K562 (cell line): ENCODE measurements around the gene SPAG17.

Experiments used
- CHD7 ChIP-seq: fragments of 200-600 bp; sonication (generic); IDR thresholded peaks from one replicate; pipeline ENCODE4 v1.6.1; 2012; ENCODE audit warnings: mild to moderate bottlenecking, low read depth, low read length, inconsistent platforms
- IFI16 ChIP-seq: fragments of 250-450 bp; sonication (Bioruptor Pico); IDR thresholded peaks from 2 replicates; pipeline ENCODE4 v2.1.2; 2022; ENCODE audit warnings: mild to moderate bottlenecking, inconsistent platforms
- MAX ChIP-seq: sonication (generic); formaldehyde crosslinking; IDR thresholded peaks from 2 replicates; pipeline ENCODE4 v1.9.0; 2022; ENCODE audit warnings: mild to moderate bottlenecking, missing genetic modification reagents
- REST ChIP-seq, 2 experiments: fragments of 450-650 bp; formaldehyde crosslinking in 1 of 2; IDR thresholded peaks; 2 replicates each; pipeline versions ENCODE4 v1.4.0 to v1.6.1; 2014 to 2020; ENCODE audit warnings: mild to moderate bottlenecking in 2 of 2, borderline replicate concordance in 1 of 2, low read depth in 1 of 2
- SMAD3 ChIP-seq: fragments of 450-650 bp; formaldehyde crosslinking; conservative IDR thresholded peaks from 2 replicates; pipeline ENCODE4 v1.4.0; 2020; ENCODE audit warnings: mild to moderate bottlenecking
- U2AF2 ChIP-seq: fragments of 200-400 bp; formaldehyde crosslinking; optimal IDR thresholded peaks from 2 replicates; pipeline ENCODE3; 2017; ENCODE audit warnings: low read depth, mild to moderate bottlenecking, low read length
- ZFP91 ChIP-seq: sonication (generic); formaldehyde crosslinking; IDR thresholded peaks from 2 replicates; pipeline ENCODE4 v1.8.0; 2022; ENCODE audit warnings: mild to moderate bottlenecking, missing genetic modification reagents

- TF ChIP-seq ZFP91 (CRISPR knock-in tag) (no peak), MAX (CRISPR knock-in tag) (no peak), IFI16 (CRISPR knock-in tag) (no peak), U2AF2 (no peak), SMAD3 (no peak), REST (IDR thresholded peaks at IDR 0.05; ENCODE audit: borderline replicate concordance) (no peak), REST (CRISPR knock-in tag; IDR thresholded peaks at IDR 0.05; ENCODE audit: low read depth) (no peak), CHD7 (no peak)
Measured at GRCh38 chr1:118013938-118014337, 171.1 kb downstream of the SPAG17 start.
